ENCODE data around the gene CAB39.

GRCh38 chr2:230779126-230779525 is 66.5 kb downstream of the CAB39 start:
- TF ChIP-seq SMC3 (IDR thresholded peaks at IDR 0.05; ENCODE audit: low read depth, low read length) (no peak), GABPA (IDR thresholded peaks at IDR 0.05; ENCODE audit: low read depth) (no peak)

Measured in SK-N-SH (cell line).